ENCODE results near the gene ZFYVE27.

Gene ZFYVE27

GRCh38 chr10:97763411-97763810, 26.5 kb downstream of the ZFYVE27 start:
- CTCF ChIA-PET: interaction anchor here (0.7 kb wide), 2 partner anchors 26 to 106 kb away, joined by 3 read pairs; no protein-coding TSS in a partner anchor
- DNase-seq: no peak
- Mint-ChIP-seq H3K4me1 (no peaks in the 10 kb centered on the region), H3K27me3 (peaks cover 7% of the 10 kb centered on the region), H3K36me3 (peaks cover 9% of the 10 kb centered on the region), H3K4me3 (no peak overlapping the region), H3K9me3 (no peaks in the 10 kb centered on the region), H3K27ac (peak overlapping the region; percentile 19)

GRCh38 chr10:97763947-97764346, 27.0 kb downstream of the ZFYVE27 start:
- no peaks in the 10 kb centered on the region for H3K4me1 Mint-ChIP-seq
- H3K36me3 Mint-ChIP-seq: peaks cover 8% of the 10 kb centered on the region
- H3K4me3 Mint-ChIP-seq: no peak overlapping the region
- no peak for DNase-seq
- no peaks in the 10 kb centered on the region for H3K9me3 Mint-ChIP-seq
- CTCF ChIA-PET: interaction anchor here (0.7 to 1.3 kb wide), 3 partner anchors 62 to 105 kb away, joined by 3 to 4 read pairs (median 3); no protein-coding TSS in a partner anchor
- peaks cover 13% of the 10 kb centered on the region for H3K27me3 Mint-ChIP-seq
- no peak overlapping the region for H3K27ac Mint-ChIP-seq

GRCh38 chr10:97764519-97764931, 27.6 kb downstream of the ZFYVE27 start:
- CTCF ChIA-PET: interaction anchor here (1.3 kb wide), 2 partner anchors 63 to 105 kb away, joined by 3 to 4 read pairs; no protein-coding TSS in a partner anchor
- H3K4me1 Mint-ChIP-seq: no peaks in the 10 kb centered on the region
- peaks cover 18% of the 10 kb centered on the region for H3K27me3 Mint-ChIP-seq
- no peak for DNase-seq
- H3K9me3 Mint-ChIP-seq: no peaks in the 10 kb centered on the region
- H3K36me3 Mint-ChIP-seq: peaks cover 5% of the 10 kb centered on the region
- no peak overlapping the region for H3K27ac Mint-ChIP-seq
- H3K4me3 Mint-ChIP-seq: no peak overlapping the region

- Mint-ChIP-seq H3K4me3 (no peak overlapping the region), H3K9me3 (no peaks in the 10 kb centered on the region), H3K36me3 (peaks cover 2% of the 10 kb centered on the region), H3K4me1 (no peaks in the 10 kb centered on the region), H3K27me3 (peaks cover 25% of the 10 kb centered on the region), H3K27ac (no peak overlapping the region)
- DNase-seq: no peak
- CTCF ChIA-PET: interaction anchor here (1.3 kb wide), 2 partner anchors 63 to 104 kb away, joined by 3 to 4 read pairs; no protein-coding TSS in a partner anchor
Measured at GRCh38 chr10:97765201-97765600, 28.3 kb downstream of the ZFYVE27 start.

GRCh38 chr10:97766106-97766810, 29.3 kb downstream of the ZFYVE27 start:
- Mint-ChIP-seq H3K4me1 (peaks cover 4% of the 10 kb centered on the region), H3K27me3 (peaks cover 36% of the 10 kb centered on the region), H3K36me3 (no peaks in the 10 kb centered on the region), H3K4me3 (no peak overlapping the region), H3K27ac (no peak overlapping the region), H3K9me3 (no peaks in the 10 kb centered on the region)
- DNase-seq: no peak
- CTCF ChIA-PET: interaction anchor here (0.9 to 2.1 kb wide), 3 partner anchors 24 to 101 kb away, joined by 3 to 10 read pairs (median 4); no protein-coding TSS in a partner anchor

- H3K27me3 Mint-ChIP-seq: peaks cover 44% of the 10 kb centered on the region
- H3K27ac Mint-ChIP-seq: no peak overlapping the region
- H3K4me1 Mint-ChIP-seq: peaks cover 9% of the 10 kb centered on the region
- DNase-seq: no peak
- no peak overlapping the region for H3K4me3 Mint-ChIP-seq
- H3K36me3 Mint-ChIP-seq: no peaks in the 10 kb centered on the region
- no peaks in the 10 kb centered on the region for H3K9me3 Mint-ChIP-seq
- CTCF ChIA-PET: interaction anchor here (0.6 to 2.1 kb wide), 6 partner anchors 8 to 102 kb away, joined by 3 to 10 read pairs (median 4); no protein-coding TSS in a partner anchor
Measured at GRCh38 chr10:97766996-97767924, 30.3 kb downstream of the ZFYVE27 start.

GRCh38 chr10:97768322-97769315, 31.7 kb downstream of the ZFYVE27 start:
- CTCF ChIA-PET: interaction anchor here (1.2 to 1.7 kb wide), 2 partner anchors 10 to 100 kb away, joined by 3 to 5 read pairs; no protein-coding TSS in a partner anchor
- Mint-ChIP-seq H3K9me3 (no peaks in the 10 kb centered on the region), H3K27me3 (peaks cover 57% of the 10 kb centered on the region), H3K4me1 (peaks cover 10% of the 10 kb centered on the region), H3K36me3 (no peaks in the 10 kb centered on the region), H3K27ac (no peak overlapping the region), H3K4me3 (no peak overlapping the region)
- DNase-seq: no peak

GRCh38 chr10:97770255-97770654, 33.3 kb downstream of the ZFYVE27 start:
- Mint-ChIP-seq H3K27ac (peak overlapping the region; percentile 66), H3K4me3 (no peak overlapping the region), H3K36me3 (no peaks in the 10 kb centered on the region), H3K27me3 (peaks cover 74% of the 10 kb centered on the region), H3K4me1 (peaks cover 10% of the 10 kb centered on the region), H3K9me3 (no peaks in the 10 kb centered on the region)
- DNase-seq: no peak
- CTCF ChIA-PET: no interaction called here

GRCh38 chr10:97771055-97771891, 34.3 kb downstream of the ZFYVE27 start:
- no peak for DNase-seq
- H3K27ac Mint-ChIP-seq: no peak overlapping the region
- H3K36me3 Mint-ChIP-seq: no peaks in the 10 kb centered on the region
- H3K4me3 Mint-ChIP-seq: peak overlapping the region; percentile 10
- CTCF ChIA-PET: interaction anchor here (0.6 kb wide), 1 partner anchor 20 kb away, joined by 3 read pairs; no protein-coding TSS in a partner anchor
- peaks cover 10% of the 10 kb centered on the region for H3K4me1 Mint-ChIP-seq
- no peaks in the 10 kb centered on the region for H3K9me3 Mint-ChIP-seq
- peaks cover 76% of the 10 kb centered on the region for H3K27me3 Mint-ChIP-seq

- Mint-ChIP-seq H3K27ac (no peak within 1 kb of the TSS), H3K36me3 (no peaks in the 10 kb centered on the region), H3K4me3 (peak within 1 kb of the TSS; percentile 46), H3K4me1 (peaks cover 10% of the 10 kb centered on the region), H3K9me3 (no peaks in the 10 kb centered on the region), H3K27me3 (peaks cover 76% of the 10 kb centered on the region)
- CTCF ChIA-PET: interaction anchor here (0.5 to 1.2 kb wide), 4 partner anchors 10 to 97 kb away, joined by 3 read pairs; no protein-coding TSS in a partner anchor
- DNase-seq: no peak
Measured at GRCh38 chr10:97771913-97772823, 35.2 kb downstream of the ZFYVE27 start, which contains the start of gene SFRP5. SFRP5 (minus strand) TSS chr10:97771999; CDS start chr10:97771833, 166 bp downstream.

GRCh38 chr10:97773096-97773495, 36.2 kb downstream of the ZFYVE27 start:
- H3K27me3 Mint-ChIP-seq: peaks cover 76% of the 10 kb centered on the region
- H3K4me3 Mint-ChIP-seq: no peak overlapping the region
- no peak overlapping the region for H3K27ac Mint-ChIP-seq
- DNase-seq: no peak
- H3K9me3 Mint-ChIP-seq: no peaks in the 10 kb centered on the region
- CTCF ChIA-PET: interaction anchor here (0.7 to 1.2 kb wide), 2 partner anchors 9 to 96 kb away, joined by 3 read pairs; no protein-coding TSS in a partner anchor
- H3K4me1 Mint-ChIP-seq: peaks cover 10% of the 10 kb centered on the region
- no peaks in the 10 kb centered on the region for H3K36me3 Mint-ChIP-seq

Measured in activated naive CD4-positive, alpha-beta T cell treated with anti-CD3 and anti-CD28 coated beads, Interleukin-2, amount 10 ng/mL, durations not matched to agents 7 days and 5 days (primary cell).